OCI-M1 (cell line): Measurements from ENCODE around the gene IFITM10.
A peak's percentile ranks its signal among the peaks of the same experiment; 100 is the strongest.

ENCODE experiments used
- DNase-seq: peaks from one replicate; lab custom pipeline; 2025; lab: John Stamatoyannopoulos, UW

Gene IFITM10

GRCh38 chr11:1762537-1763302 is 12.3 kb upstream of the IFITM10 start:
- peak; percentile 23 for DNase-seq

GRCh38 chr11:1761857-1762536 is 11.6 kb upstream of the IFITM10 start:
- no peak for DNase-seq

GRCh38 chr11:1761110-1761856 is 10.9 kb upstream of the IFITM10 start:
- no peak for DNase-seq

- DNase-seq = no peak
These were observed 10.1 kb upstream of the IFITM10 start for GRCh38 chr11:1760351-1761109.

GRCh38 chr11:1759851-1760220 is 9.4 kb upstream of the IFITM10 start:
- DNase-seq = no peak

- DNase-seq = no peak
These were observed 8.9 kb upstream of the IFITM10 start for GRCh38 chr11:1759151-1759850.

- no peak for DNase-seq
These were observed 8.3 kb upstream of the IFITM10 start for GRCh38 chr11:1758611-1759150.

- no peak for DNase-seq
These were observed 7.6 kb upstream of the IFITM10 start for GRCh38 chr11:1757861-1758610.

- no peak for DNase-seq
These were observed 6.7 kb upstream of the IFITM10 start for GRCh38 chr11:1756791-1757771.

GRCh38 chr11:1755692-1756561 is 5.5 kb upstream of the IFITM10 start:
- DNase-seq = no peak

- DNase-seq = no peak
These were observed 4.9 kb upstream of the IFITM10 start for GRCh38 chr11:1755344-1755691.

GRCh38 chr11:1754376-1755150 is 4.2 kb upstream of the IFITM10 start:
- no peak for DNase-seq

- DNase-seq = no peak
These were observed 3.5 kb upstream of the IFITM10 start for GRCh38 chr11:1753929-1754305.

- no peak for DNase-seq
These were observed 3.0 kb upstream of the IFITM10 start for GRCh38 chr11:1753229-1753928.

GRCh38 chr11:1752907-1753228 is 2.5 kb upstream of the IFITM10 start:
- DNase-seq = no peak

- no peak for DNase-seq
These were observed 1.9 kb upstream of the IFITM10 start for GRCh38 chr11:1751999-1752906.
